Activated CD8-positive, alpha-beta memory T cell treated with anti-CD3 and anti-CD28 coated beads for 36 hours (primary cell): ENCODE measurements around the gene AXL. TPM values are rescaled to one million over a fixed set of nuclear protein-coding genes. Genes with fewer than 3 reads are reported as not detected.

Source experiments
- CTCF ChIA-PET: fragments of 350-600 bp; sonication (Branson Sonifier 250); formaldehyde crosslinking; loops from one replicate; lab custom pipeline; 2021; ENCODE audit warnings: antibody characterized with exemption; lab: Charles Lee
- POLR2A ChIA-PET: fragments of 350-600 bp; sonication (Branson Sonifier 250); formaldehyde crosslinking; loops from one replicate; lab custom pipeline; 2021; ENCODE audit warnings: antibody characterized with exemption; lab: Charles Lee
- total RNA-seq, 2 experiments: library from RNA; stranded (reverse); gene quantifications; one replicate each; pipeline ENCODE4 v1.2.3, GENCODE V29; 2021

The AXL gene
- total RNA-seq, 2 experiments from 2014 or later = 0.08 to 0.21 TPM

- POLR2A ChIA-PET = interaction anchor here (0.8 to 1.1 kb wide), 2 partner anchors 13 to 16 kb away, joined by 3 read pairs; no protein-coding TSS in a partner anchor
- CTCF ChIA-PET = interaction anchor here (0.7 to 3.2 kb wide), 4 partner anchors 11 to 93 kb away, joined by 3 to 15 read pairs (median 6); partner anchors contain the start of gene HNRNPUL1
Observed at GRCh38 chr19:41297628-41298347, 78.8 kb downstream of the AXL start.

GRCh38 chr19:41298348-41298964, 79.4 kb downstream of the AXL start:
- ChIA-PET POLR2A (interaction anchor here (0.8 to 1.1 kb wide), 2 partner anchors 12 to 16 kb away, joined by 3 read pairs; no protein-coding TSS in a partner anchor), CTCF (interaction anchor here (0.7 to 3.2 kb wide), 5 partner anchors 10 to 95 kb away, joined by 3 to 15 read pairs (median 5); partner anchors contain the start of gene HNRNPUL1)

- ChIA-PET POLR2A (no interaction called here), CTCF (interaction anchor here (0.6 to 3.2 kb wide), 6 partner anchors 9 to 95 kb away, joined by 3 to 15 read pairs (median 6); partner anchors contain the start of genes CCDC97 and HNRNPUL1)
Observed at GRCh38 chr19:41299046-41299754, 80.2 kb downstream of the AXL start.

GRCh38 chr19:41299755-41300089, 80.7 kb downstream of the AXL start:
- POLR2A ChIA-PET = no interaction called here
- CTCF ChIA-PET = interaction anchor here (0.6 to 3.2 kb wide), 4 partner anchors 9 to 96 kb away, joined by 3 to 15 read pairs (median 6); partner anchors contain the start of gene CCDC97

GRCh38 chr19:41300555-41300954, 81.5 kb downstream of the AXL start:
- POLR2A ChIA-PET = interaction anchor here (5.9 kb wide), 1 partner anchor 36 kb away, joined by 52 read pairs; the partner anchor contains the start of gene HNRNPUL1
- CTCF ChIA-PET = interaction anchor here (1.0 kb wide), 1 partner anchor 35 kb away, joined by 3 read pairs; no protein-coding TSS in a partner anchor

- POLR2A ChIA-PET = interaction anchor here (0.6 to 5.9 kb wide), 5 partner anchors 11 to 99 kb away, joined by 3 to 52 read pairs (median 7); partner anchors contain the start of gene HNRNPUL1
- CTCF ChIA-PET = interaction anchor here (0.7 to 1.5 kb wide), 7 partner anchors 14 to 241 kb away, joined by 3 to 16 read pairs (median 4); partner anchors contain the start of gene HNRNPUL1
Observed at GRCh38 chr19:41302624-41303351, 83.8 kb downstream of the AXL start.

GRCh38 chr19:41303954-41304353, 84.9 kb downstream of the AXL start:
- POLR2A ChIA-PET = interaction anchor here (1.7 to 5.9 kb wide), 2 partner anchors 24 to 39 kb away, joined by 3 to 52 read pairs; partner anchors contain the start of gene HNRNPUL1
- CTCF ChIA-PET = interaction anchor here (1.4 to 3.2 kb wide), 4 partner anchors 15 to 100 kb away, joined by 6 to 19 read pairs (median 12); partner anchors contain the start of gene HNRNPUL1

- ChIA-PET POLR2A (interaction anchor here (0.7 to 5.9 kb wide), 3 partner anchors 19 to 40 kb away, joined by 3 to 52 read pairs (median 9); partner anchors contain the start of gene HNRNPUL1), CTCF (interaction anchor here (0.6 to 3.2 kb wide), 5 partner anchors 17 to 101 kb away, joined by 3 to 19 read pairs (median 3); partner anchors contain the start of gene HNRNPUL1)
Observed at GRCh38 chr19:41304706-41305483, 85.9 kb downstream of the AXL start.

GRCh38 chr19:41305927-41306793, 87.1 kb downstream of the AXL start:
- ChIA-PET POLR2A (interaction anchor here (5.9 kb wide), 1 partner anchor 42 kb away, joined by 52 read pairs; the partner anchor contains the start of gene HNRNPUL1), CTCF (interaction anchor here (0.6 to 3.2 kb wide), 3 partner anchors 43 to 102 kb away, joined by 3 to 19 read pairs (median 5); partner anchors contain the start of gene HNRNPUL1)

- ChIA-PET CTCF (interaction anchor here (0.9 to 3.8 kb wide), 10 partner anchors 9 to 103 kb away, joined by 3 to 47 read pairs (median 13); partner anchors contain the start of gene HNRNPUL1), POLR2A (interaction anchor here (0.7 to 1.6 kb wide), 3 partner anchors 42 to 44 kb away, joined by 4 to 8 read pairs (median 6); no protein-coding TSS in a partner anchor)
Observed at GRCh38 chr19:41307090-41307875, 88.3 kb downstream of the AXL start.

GRCh38 chr19:41307954-41308449, 89.0 kb downstream of the AXL start:
- ChIA-PET CTCF (interaction anchor here (0.9 to 3.8 kb wide), 11 partner anchors 9 to 106 kb away, joined by 3 to 47 read pairs (median 7); partner anchors contain the start of gene HNRNPUL1), POLR2A (interaction anchor here (0.7 to 1.7 kb wide), 6 partner anchors 41 to 104 kb away, joined by 3 to 16 read pairs (median 7); no protein-coding TSS in a partner anchor)

GRCh38 chr19:41308450-41309179, 89.6 kb downstream of the AXL start:
- ChIA-PET CTCF (interaction anchor here (0.9 to 3.8 kb wide), 15 partner anchors 10 to 106 kb away, joined by 3 to 47 read pairs (median 6); partner anchors contain the start of gene HNRNPUL1), POLR2A (interaction anchor here (0.5 to 1.7 kb wide), 7 partner anchors 26 to 617 kb away, joined by 3 to 16 read pairs (median 6); no protein-coding TSS in a partner anchor)

- ChIA-PET POLR2A (interaction anchor here (0.7 to 1.7 kb wide), 4 partner anchors 12 to 618 kb away, joined by 3 to 10 read pairs (median 4); no protein-coding TSS in a partner anchor), CTCF (interaction anchor here (0.9 to 3.8 kb wide), 13 partner anchors 10 to 107 kb away, joined by 3 to 47 read pairs (median 6); partner anchors contain the start of gene HNRNPUL1)
Observed at GRCh38 chr19:41309180-41310032, 90.4 kb downstream of the AXL start.
